ENCODE data around the gene NRSN1.

GRCh38 chr6:24089736-24090135, 36.3 kb upstream of the NRSN1 start:
- TF ChIP-seq POLR2A (IDR thresholded peaks at IDR 0.05; ENCODE audit: low read length) (no peak), GATA1 (IDR thresholded peaks at IDR 0.05; ENCODE audit: low read depth, low read length) (no peak)
